GM18519 (cell line): ENCODE data around the gene METTL24.

Experiments
- ATAC-seq: cut with Tn5 transposase; IDR thresholded peaks from one replicate; pipeline ENCODE4 v1.9.1; 2021; ENCODE audit warnings: mild to moderate bottlenecking, moderate library complexity; ENCODE audit not compliant: unreplicated experiment, low FRiP score

The METTL24 gene, protein sequence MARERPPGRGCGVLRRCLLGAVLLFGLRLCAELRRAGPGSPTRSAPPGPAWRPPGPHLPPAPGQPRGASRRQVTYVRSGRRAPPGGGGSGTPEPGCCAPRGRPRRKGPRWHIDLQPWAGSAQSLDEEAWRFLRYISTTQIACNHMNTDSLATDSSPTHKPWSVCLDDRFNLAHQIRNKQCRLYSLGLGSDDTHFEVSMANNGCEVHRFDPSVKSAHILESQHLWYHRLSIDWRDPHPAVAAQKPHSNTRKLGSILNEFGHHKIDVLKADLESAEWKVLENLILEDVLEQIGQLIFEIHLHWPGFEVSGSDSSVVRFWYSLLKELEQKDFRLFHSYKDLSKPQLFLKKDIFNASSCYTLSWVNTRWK

DNA sequence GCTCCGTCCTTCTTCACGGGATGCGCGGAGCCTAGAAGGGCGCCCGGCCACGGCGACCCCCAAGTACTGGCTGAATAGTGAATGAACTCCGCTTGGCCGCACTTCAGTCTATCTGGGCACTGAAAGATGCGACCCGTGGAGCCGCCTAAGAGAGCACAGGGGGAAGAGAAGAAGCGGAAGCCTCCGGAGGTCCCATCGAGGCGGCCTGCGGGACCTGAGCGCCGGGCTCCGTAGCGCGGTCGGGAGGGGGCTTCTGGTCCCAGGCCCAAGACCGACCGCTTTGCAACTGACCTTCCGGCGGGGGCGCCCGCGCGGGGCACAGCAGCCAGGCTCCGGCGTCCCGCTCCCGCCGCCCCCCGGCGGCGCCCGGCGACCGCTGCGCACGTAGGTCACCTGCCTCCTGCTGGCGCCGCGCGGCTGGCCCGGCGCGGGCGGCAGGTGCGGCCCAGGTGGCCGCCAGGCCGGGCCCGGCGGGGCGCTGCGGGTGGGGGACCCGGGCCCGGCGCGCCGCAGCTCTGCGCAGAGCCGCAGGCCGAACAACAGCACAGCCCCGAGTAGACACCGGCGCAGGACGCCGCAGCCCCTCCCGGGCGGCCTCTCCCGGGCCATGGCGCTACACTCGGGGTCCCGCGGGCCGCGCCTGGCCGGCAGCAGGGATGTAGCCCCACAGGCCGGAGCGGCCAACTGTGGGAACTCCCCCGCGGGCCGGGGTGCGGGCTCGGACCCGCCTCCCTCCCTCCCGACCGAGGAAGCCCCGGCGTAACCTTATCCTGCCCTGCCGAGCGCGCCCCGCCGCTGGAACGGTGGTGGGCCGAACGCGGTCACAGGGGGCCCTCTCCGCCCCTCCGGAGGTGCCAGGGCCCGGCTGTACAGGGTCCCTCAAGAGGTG, at the start of gene METTL24:
METTL24 (minus strand) TSS at position 686 of the 889 bp plus-strand sequence; CDS start at position 609, 77 bp downstream.
- no peak for ATAC-seq

DNA sequence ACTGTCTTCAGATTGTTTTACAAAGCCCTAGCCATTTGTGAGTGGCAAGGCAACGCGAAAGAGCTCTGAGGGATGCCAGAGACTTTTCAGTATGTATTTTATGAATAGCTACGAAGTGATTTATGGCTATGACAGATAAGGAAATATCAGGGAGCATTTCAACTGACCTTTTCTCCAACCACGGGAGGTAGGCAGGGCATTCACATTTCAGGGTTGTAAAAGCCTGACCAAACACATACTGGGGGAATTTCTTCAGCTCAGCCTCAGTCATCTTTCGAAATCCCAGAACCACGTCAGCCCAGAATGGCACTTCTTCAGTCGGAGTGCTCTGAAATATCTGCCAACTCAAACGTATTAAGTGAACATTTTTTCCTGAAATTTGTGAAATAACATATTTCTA, 46.5 kb upstream of the METTL24 start:
- ATAC-seq, result no peak

DNA sequence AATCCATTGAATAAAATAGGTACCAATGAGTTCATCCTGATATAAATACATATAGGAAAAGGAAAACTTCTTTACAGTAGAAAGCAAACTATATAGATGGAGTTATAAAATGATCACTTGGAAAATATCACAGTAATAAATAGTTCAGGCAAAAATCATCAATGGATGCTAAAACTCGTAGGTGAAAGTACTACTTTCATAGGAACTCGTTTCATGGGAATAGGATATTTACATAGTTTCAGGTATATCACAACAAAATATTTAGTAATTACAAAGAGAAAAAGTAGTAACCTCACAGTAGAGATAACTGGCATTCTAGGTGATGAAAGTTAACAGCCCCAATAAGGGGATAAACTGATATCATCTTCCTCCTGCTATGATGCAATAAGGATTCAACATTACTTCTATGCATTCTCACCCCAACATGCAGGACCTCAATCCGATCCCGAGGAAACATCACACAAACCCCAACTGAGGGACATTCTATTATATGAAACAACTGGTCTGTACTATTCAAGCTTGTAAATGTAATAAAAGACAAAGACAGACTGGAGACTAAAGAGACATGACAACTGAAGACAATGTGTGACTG, 43.5 kb upstream of the METTL24 start:
- ATAC-seq, result no peak

DNA sequence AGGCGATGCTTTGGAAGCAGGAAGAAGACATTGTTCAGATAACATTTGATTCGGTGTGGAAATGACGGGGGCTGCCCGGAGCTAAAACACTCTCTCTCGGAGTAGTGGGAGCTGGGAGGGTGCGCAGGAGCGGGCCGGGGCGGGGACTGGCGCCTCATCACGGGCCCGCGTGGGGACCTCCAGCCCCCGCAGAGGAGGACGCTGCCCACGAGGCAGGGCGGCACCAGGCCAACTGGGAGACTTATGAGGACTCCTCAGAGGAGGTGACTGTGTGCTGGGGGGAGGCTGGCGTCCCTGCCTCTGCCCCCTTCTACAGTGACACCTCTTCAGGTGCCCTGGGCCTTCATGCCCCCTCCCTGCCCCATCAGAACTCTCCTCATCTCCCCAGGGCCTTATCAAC, 42.1 kb upstream of the METTL24 start:
- ATAC-seq, result no peak

DNA sequence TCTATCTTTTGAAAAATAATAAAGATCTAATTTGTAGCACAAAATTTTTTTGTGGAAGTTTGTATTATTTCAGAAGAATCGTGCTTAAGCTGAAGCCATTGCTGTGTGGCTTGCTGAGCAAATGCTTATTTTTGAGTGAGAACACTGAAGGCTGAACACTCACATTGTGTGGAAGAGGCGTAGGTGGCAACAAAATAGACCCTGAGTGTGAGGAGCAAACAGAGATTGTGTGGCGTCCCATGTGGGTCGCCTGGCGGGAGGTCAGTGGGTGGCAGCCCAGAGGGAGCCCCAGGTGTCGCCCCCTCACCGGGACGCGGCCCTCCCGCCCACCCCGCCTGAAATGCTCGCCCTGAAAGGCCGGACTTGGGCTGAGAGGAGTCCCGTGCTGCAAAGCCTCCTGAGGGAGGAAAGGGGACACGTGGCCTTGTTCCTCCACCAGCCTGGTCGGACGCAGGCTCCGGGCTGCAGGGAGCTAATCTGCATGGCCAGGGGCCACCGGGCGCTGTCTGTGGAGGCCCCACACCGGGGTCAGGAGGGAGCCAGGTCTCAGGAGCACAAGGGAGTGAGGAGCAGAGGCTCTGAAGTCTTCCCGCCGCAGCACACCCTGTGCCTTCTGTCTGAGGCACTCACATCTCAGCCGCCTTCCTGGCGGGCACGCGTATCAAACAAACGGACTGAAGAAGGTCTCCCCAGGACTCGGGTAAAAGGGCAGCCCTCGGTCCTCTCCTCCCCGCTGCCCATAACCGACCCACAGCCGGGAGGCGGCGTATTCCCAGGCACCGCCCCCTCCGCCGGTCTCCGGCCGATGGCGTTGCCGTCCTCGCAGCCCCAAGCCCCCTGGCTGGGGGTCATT, 41.3 kb upstream of the METTL24 start:
- no peak for ATAC-seq

DNA sequence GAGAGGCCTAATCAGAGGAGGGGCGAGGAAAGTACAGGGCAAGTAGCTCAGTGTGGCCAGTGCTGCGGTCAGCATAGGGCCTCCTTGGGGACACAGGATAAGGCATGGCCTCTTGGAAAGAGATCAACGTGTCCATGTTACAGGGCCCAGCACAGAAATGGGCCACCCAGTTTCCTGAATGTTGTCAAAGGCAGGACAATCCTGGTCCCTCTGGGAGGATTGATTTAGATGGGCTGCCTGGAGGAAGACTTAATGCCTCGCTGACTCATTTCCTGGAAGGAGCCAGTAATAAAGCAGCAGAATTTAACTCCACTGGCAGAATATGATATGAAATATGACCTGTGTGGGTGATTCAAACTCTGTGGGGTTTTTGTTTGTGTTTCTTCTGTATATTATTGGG, 40.6 kb upstream of the METTL24 start:
- no peak for ATAC-seq

DNA sequence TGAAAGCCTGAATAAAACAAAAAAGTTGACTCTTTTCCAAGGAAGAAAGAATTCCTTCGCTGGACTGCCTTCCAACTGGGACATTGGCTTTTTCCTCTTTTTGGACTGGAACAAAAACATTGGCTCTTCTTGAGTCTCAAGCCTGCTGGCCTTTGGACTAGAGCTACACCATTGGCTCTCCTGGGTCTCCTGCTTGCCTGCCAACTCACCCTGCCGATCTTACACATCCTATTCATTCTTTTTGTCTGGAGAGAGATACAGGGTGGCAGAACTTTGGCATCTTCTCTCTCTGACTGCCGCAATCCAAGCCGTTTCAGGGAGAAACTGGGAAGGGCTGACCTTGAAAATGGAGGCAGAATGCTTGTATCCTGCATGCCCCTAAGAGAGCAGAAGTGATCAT, 37.1 kb upstream of the METTL24 start:
- no peak for ATAC-seq

DNA sequence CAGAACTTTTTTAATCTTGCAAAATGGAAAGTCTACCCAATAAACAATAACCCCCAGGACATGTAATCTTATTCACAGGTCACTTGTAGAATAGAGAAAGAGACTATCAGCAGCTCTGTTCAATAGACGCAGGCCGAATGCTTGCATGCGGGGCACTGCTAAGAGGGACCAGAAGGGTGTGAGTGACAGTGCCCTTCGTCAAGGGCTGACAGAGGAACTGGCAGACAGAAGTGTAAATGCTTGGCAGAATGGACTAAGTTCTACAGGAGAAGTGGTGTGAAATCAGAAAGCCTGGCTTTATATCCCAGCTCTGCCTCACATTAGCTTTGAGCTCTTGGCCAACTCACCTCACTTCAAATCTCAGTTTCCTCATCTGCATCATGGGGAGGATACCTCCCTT, 36.3 kb upstream of the METTL24 start:
- no peak for ATAC-seq

DNA sequence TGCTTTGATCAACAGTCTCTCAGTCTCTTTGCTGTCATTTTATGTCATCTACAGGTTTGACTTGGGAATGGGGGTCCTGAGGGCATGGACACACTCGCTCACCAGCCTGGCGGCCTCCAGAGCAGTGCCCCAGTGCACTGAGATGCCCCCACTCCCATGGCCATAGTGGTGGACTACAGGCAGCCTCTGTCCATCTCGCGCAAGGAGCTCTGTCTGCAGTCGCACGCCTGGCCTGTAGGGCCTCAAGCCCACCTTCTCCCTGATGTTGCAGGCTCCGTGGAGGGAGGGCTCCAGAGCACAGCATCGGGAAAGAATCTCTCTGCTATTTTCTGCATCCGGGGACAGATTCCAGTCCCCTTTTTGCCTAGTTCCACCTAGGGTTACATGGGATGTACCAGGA, 34.6 kb upstream of the METTL24 start:
- no peak for ATAC-seq

DNA sequence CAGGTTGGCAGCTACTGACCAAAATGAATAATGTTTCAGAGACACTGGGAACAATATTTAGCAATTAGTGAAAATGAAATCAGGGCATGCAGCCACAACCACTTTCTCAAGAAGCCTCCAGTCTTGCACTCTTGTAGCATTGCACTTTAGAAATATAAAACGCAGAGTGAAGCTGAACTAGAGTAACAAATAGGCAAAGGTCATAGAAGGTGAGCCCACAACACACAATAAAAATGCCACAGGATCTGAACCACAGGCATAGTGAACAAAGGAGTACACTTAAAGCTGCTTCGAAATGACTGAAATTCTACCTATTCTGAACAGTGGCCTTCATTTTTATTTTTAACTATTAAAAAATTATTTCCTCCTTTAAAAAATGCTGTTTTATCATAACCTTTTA, 32.3 kb upstream of the METTL24 start:
- ATAC-seq, result no peak

DNA sequence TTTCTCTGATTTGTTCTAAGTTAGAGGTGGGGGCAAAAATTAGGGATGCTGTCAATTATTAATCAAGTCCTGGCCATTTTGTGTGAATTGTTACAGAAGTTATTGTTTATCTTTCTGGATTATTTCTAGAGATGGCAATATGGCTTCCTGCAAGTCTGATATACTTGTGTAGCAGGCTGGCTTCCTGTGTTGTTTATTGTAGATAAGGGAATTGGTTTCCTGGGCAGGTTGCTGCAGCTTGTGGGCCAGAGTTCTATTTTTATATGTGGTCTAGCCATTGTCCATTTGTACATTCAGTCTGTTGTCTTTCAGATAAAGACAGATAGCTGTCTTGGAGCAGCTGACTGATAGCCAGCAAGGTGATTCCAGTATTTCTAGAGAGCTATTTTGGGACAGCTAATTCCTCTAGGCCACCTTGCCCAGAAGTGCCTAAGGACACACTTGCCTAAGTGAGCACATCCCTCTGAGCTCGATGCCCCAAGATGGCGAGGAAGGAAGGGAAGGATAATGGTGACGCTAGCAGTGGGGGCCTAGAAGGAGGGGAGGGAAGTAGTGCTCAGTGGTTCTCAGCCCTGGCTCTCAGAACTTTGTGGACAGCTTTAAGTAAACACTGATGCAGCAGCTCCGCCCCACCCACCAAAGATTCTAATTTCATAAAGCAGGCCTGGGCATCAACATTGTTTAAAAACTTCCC, 31.7 kb upstream of the METTL24 start:
- no peak for ATAC-seq

DNA sequence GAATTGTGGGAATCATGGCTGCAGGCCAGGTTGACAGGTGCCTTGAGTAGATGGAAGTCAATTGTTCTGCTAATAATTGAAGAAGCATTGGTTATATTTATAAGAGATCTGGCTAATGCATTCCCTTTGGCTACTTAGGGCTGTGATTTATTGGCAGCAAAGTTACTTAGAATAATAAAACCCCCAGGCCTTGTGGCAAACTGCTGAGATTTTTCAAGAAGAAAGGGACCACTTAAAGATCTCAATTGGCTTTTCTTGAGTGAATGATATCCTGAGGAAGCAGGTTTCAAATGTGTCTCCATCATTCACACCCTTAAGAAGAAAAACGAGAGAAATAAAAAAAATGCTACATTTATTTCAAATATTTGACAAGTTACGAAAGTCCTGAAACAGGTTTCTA, 29.8 kb upstream of the METTL24 start:
- no peak for ATAC-seq

DNA sequence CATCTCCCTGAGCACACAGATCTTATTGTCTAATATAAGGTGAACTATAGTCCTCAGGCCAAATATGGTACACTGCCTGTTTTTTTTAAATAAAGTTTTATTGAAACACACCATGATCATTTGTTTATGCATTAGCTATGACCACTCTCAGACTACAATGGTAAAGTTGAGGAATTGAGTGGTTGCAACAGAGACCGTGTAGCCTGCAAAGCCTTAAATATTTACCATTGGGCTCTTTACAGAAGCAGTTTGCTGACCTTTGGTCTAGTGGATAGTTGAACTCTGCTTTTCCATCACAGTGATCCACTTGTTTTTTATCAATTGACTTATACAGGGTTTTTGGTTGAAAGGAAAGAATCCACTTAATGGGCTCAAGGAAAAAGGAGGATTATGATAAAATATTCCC, 27.3 kb upstream of the METTL24 start:
- ATAC-seq, result no peak

DNA sequence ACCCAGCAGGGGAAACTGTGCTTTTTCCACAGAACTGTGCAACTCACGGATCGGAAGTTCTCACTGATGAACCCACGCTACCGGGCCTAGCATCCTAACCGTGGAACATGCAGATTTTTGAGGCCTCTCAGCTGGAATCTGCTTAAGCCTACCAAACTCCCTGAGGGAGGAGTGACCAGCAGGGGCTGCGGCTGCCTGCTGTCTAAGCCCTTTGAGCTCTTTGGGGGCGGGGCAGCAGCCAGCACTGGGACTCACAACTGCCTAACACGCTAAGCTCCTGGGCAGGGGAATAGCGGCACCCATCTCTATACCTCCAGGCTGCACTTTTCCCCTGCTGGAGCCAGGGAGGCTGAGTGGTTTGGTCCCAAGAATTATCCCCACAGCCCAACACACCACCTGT, 20.4 kb upstream of the METTL24 start:
- no peak for ATAC-seq

DNA sequence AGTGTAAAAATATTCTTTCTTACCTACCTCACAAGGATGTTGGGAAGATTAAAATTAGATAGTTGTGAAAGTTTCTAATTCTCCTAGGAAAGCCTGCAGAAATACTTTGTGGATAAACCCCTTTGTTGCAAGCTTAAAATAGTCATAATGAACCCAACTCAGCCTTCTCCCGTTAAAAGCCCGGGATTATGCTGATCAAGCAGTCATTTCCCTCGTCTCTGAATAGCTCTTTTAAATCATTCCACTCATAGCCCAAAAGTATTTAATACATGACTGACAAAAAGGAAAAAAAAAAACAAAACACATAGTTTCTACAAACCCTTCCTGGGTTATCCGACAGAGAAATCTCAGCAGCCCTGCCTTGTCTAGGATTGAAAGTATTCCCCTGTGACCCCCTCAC, 10.9 kb upstream of the METTL24 start:
- no peak for ATAC-seq

DNA sequence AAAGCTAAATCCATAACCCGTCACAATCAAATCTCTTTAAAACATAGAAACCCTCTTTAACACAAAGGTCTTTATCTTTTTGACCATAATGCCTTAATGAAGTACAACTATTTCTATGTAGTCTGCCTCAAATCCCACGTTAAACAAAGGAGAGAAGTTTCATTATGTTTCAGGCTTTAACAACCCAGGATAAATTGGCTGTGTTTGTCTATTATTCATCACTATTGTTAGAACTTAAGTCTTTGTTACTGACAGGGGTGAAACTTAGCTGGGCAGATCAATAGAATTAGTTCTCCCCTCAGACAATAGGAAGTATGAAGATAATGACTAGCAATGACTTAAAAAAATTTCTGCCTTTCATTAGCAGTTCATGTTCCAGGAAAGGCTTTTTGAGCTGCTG, 10.1 kb upstream of the METTL24 start:
- ATAC-seq, result no peak

DNA sequence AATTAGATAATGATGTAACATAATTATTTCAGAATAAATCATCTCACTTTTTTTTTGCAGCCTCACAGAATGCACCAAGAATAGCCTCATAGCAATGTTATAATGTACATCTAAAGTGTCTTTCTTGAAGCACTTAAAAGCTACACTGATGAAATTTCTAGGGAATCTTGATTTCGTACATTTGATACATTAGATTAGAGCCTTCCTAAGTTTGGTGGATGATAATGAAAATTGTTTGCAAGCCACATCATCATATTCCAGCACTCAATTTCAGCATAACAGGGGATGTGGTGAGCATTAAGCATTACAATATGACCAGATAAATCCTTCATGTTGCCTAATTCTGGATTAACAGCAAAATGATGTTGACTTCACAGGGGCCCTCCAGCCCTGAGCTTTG, 9.7 kb upstream of the METTL24 start:
- ATAC-seq, result no peak

DNA sequence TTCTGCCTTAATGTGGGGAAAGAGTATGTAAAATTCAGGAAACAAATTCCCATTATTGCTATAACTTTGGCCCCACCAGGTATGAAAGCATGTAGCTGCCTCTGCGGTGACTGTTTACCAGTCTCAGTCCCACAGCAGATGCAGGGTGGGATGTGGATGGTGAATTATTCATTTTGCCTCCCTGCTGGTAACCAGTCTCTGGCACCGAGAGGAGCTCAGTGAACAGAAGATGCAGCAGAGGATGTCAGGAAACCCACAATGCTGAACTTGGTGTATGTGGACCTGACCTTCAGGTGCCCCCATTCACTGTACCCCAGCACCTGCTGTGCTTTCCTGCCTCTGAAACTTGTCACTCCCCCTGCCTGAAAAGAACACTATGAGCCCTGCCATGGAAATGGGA, 8.8 kb upstream of the METTL24 start:
- no peak for ATAC-seq

DNA sequence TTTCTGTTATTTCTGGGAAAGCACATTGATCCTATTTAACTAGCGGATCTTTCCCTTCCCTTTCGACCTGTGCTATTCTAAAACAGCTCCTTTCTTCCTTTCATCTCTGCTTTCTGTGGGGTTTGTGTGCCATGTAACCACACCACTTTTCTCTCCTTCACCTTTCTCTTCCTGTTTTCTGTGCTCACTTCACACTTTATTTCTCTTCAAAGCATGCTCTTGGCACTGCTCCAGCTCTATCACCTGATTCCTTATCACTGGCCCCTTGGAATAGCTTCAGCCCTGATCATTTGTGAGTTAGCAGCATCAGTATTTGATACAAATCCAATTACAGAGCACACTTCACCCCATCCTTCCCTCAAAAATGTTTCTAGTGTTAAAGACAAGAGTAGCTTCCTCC, 8.1 kb upstream of the METTL24 start:
- ATAC-seq, result no peak
